ENCODE measurements around the gene ZNF440. TPM values are rescaled to one million over a fixed set of nuclear protein-coding genes. Genes with fewer than 3 reads are reported as not detected.
"Not testable (repeated sequence)": the region's sequence is repeated elsewhere in the genome, so short reads cannot be mapped to it uniquely, and the experiment has no call there.

ZNF440 gene
- polyA plus RNA-seq, 10 donors = 3.1 to 8.8 (median 6.0) TPM

- peak in 1 of 3 donors; percentile 6 for DNase-seq
Observed at GRCh38 chr19:11821474-11822109, 7.5 kb downstream of the ZNF440 start.

GRCh38 chr19:11828957-11829876 is 15.1 kb downstream of the ZNF440 start:
- DNase-seq = not testable (repeated sequence)

GRCh38 chr19:11832253-11832912 is 18.3 kb downstream of the ZNF440 start:
- DNase-seq = no peak

- no peak for DNase-seq
Observed at GRCh38 chr19:11833541-11833940, 19.5 kb downstream of the ZNF440 start.

GRCh38 chr19:11835626-11836066 is 21.6 kb downstream of the ZNF440 start:
- DNase-seq = not testable (repeated sequence)

GRCh38 chr19:11843722-11844121 is 29.6 kb downstream of the ZNF440 start:
- no peak for DNase-seq

- not testable (repeated sequence) for DNase-seq
Observed at GRCh38 chr19:11847615-11848014, 33.5 kb downstream of the ZNF440 start.

- DNase-seq = no peak
Observed at GRCh38 chr19:11848200-11848593, 34.1 kb downstream of the ZNF440 start.

- DNase-seq = peak; percentile 74 to 92 (median 83)
Observed at GRCh38 chr19:11848594-11849469, 34.8 kb downstream of the ZNF440 start, which contains the start of gene ZNF439. ZNF439 (plus strand) TSS chr19:11848726; CDS start chr19:11848868, 142 bp downstream.

- DNase-seq = not testable (repeated sequence)
Observed at GRCh38 chr19:11850289-11850688, 36.2 kb downstream of the ZNF440 start.

- no peak for DNase-seq
Observed at GRCh38 chr19:11853358-11853757, 39.3 kb downstream of the ZNF440 start.

GRCh38 chr19:11856596-11857250 is 42.6 kb downstream of the ZNF440 start:
- no peak for DNase-seq

- no peak for DNase-seq
Observed at GRCh38 chr19:11860721-11861120, 46.6 kb downstream of the ZNF440 start.

- no peak for DNase-seq
Observed at GRCh38 chr19:11861301-11861700, 47.2 kb downstream of the ZNF440 start.

GRCh38 chr19:11867766-11868165 is 53.7 kb downstream of the ZNF440 start:
- DNase-seq = not testable (repeated sequence)

- DNase-seq = no peak
Observed at GRCh38 chr19:11868188-11868587, 54.1 kb downstream of the ZNF440 start.

- no peak for DNase-seq
Observed at GRCh38 chr19:11872624-11873023, 58.6 kb downstream of the ZNF440 start.

- DNase-seq = no peak
Observed at GRCh38 chr19:11873762-11874161, 59.7 kb downstream of the ZNF440 start.

- peak in 1 of 3 donors; percentile 2 for DNase-seq
Observed at GRCh38 chr19:11879687-11880266, 65.7 kb downstream of the ZNF440 start.

- no peak for DNase-seq
Observed at GRCh38 chr19:11880598-11880997, 66.5 kb downstream of the ZNF440 start.

Data from muscle of back (tissue), 11 donors.